ENCODE measurements around the gene KLHL40. TPM values are rescaled to one million over a fixed set of nuclear protein-coding genes. Genes with fewer than 3 reads are reported as not detected.

Gene KLHL40
- total and polyA plus RNA-seq, 2 donors (not counting 3 experiments of a cell fraction or from before 2014, with no cell fraction given), result not detected

GRCh38 chr3:42707620-42708355 lies 22.5 kb downstream of the KLHL40 start:
- dilution Hi-C loops (cut with MboI; ENCODE audit: extremely low pct_ligation_motif_present, low sequenced_read_pairs) (no loop called here), intact Hi-C loops (cut with micrococcal nuclease) (no loop called here)
- DNase-seq (ENCODE audit: low read depth, low spot score) (no peak), FAIRE-seq (no peak)
- Histone ChIP-seq H3K4me2 (ENCODE audit: insufficient read depth, low read length) (no peak overlapping the region), H3K4me3 (replicated peaks in 1 of 3; ENCODE audit: insufficient read depth in 1 of 3, low read depth in 1 of 3, low read length in 3 of 3) (no peak overlapping the region), H2AFZ (ENCODE audit: low read depth, low read length) (no peak overlapping the region), H3K36me3 (ENCODE audit: control insufficient read depth in 2 of 2, extremely low read depth in 1 of 2, insufficient read depth in 2 of 2, low read length in 2 of 2) (no peaks in the 10 kb centered on the region), H3K27me3 (ENCODE audit: control insufficient read depth in 2 of 2, insufficient read depth in 2 of 2, low read length in 2 of 2) (no peaks in the 10 kb centered on the region), H3K9ac (replicated peaks; ENCODE audit: extremely low read depth, insufficient read depth, low read length) (no peak overlapping the region), H3K9me1 (replicated peaks; ENCODE audit: control insufficient read depth, extremely low read depth, insufficient read depth, low read length) (no peaks in the 10 kb centered on the region), H3K27ac (ENCODE audit: insufficient read depth, low read depth, low read length) (no peak overlapping the region), H3K4me1 (ENCODE audit: control insufficient read depth, extremely low read depth, insufficient read depth, low read length) (no peaks in the 10 kb centered on the region), H3K9me3 (replicated peaks; ENCODE audit: control insufficient read depth, insufficient read depth, low read length) (no peaks in the 10 kb centered on the region), H4K20me1 (replicated peaks; ENCODE audit: control insufficient read depth, extremely low read depth, insufficient read depth, low read length) (no peaks in the 10 kb centered on the region), H3K79me2 (ENCODE audit: control insufficient read depth, insufficient read depth, low read length) (no peaks in the 10 kb centered on the region)
- CTCF ChIA-PET, result no interaction called here
- no TSS peak for BruUV-seq (replicated peaks)
- TF ChIP-seq MAX (IDR thresholded peaks at IDR 0.05; ENCODE audit: insufficient read depth, insufficient read length) (no peak), JUN (IDR thresholded peaks at IDR 0.05; ENCODE audit: borderline replicate concordance, insufficient read depth, insufficient read length, low read depth) (no peak), EZH2 (IDR thresholded peaks at IDR 0.05; ENCODE audit: borderline replicate concordance, low read depth, low read length, severe bottlenecking) (no peak), MYC (IDR thresholded peaks at IDR 0.05; ENCODE audit: low read depth, low read length) (no peak), POLR2A (IDR thresholded peaks at IDR 0.05; ENCODE audit: low read depth, low read length) (no peak), POLR2AphosphoS5 (IDR thresholded peaks at IDR 0.05; ENCODE audit: insufficient read depth, low read depth, low read length) (no peak), CTCF (IDR thresholded peaks at IDR 0.05; ENCODE audit: extremely low read depth in 1 of 2, insufficient read depth in 1 of 2, low read depth in 1 of 2, low read length in 2 of 2) (no peak), FOS (IDR thresholded peaks at IDR 0.05; ENCODE audit: borderline replicate concordance, insufficient read depth, low read length) (no peak), GATA2 (IDR thresholded peaks at IDR 0.05; ENCODE audit: insufficient read depth, insufficient read length, low read depth, low read length) (no peak)
- POLR2A ChIA-PET, result no interaction called here
